HG03066 (cell line): ENCODE data around the gene TNFRSF8.

Source experiments
- ATAC-seq: cut with Tn5 transposase; IDR thresholded peaks from one replicate; pipeline ENCODE4 v1.9.1; 2021; ENCODE audit warnings: low read depth; ENCODE audit not compliant: unreplicated experiment

The TNFRSF8 gene

GRCh38 chr1:12152113-12152891, 89.2 kb downstream of the TNFRSF8 start:
- ATAC-seq, result peak; percentile 66

- no peak for ATAC-seq
These were observed 90.2 kb downstream of the TNFRSF8 start for GRCh38 chr1:12153181-12153785.

- ATAC-seq, result no peak
These were observed 92.2 kb downstream of the TNFRSF8 start for GRCh38 chr1:12155328-12155727.

GRCh38 chr1:12157366-12158231, 94.5 kb downstream of the TNFRSF8 start:
- no peak for ATAC-seq

GRCh38 chr1:12158357-12159092, 95.4 kb downstream of the TNFRSF8 start:
- no peak for ATAC-seq

GRCh38 chr1:12159816-12160215, 96.7 kb downstream of the TNFRSF8 start:
- no peak for ATAC-seq

GRCh38 chr1:12161324-12161661, 98.2 kb downstream of the TNFRSF8 start:
- no peak for ATAC-seq

GRCh38 chr1:12161662-12162458, 98.8 kb downstream of the TNFRSF8 start:
- peak; percentile 60 for ATAC-seq

GRCh38 chr1:12162459-12163137, 99.5 kb downstream of the TNFRSF8 start:
- ATAC-seq, result no peak

- no peak for ATAC-seq
These were observed 100.1 kb downstream of the TNFRSF8 start for GRCh38 chr1:12163210-12163609.

GRCh38 chr1:12164210-12164609, 101.1 kb downstream of the TNFRSF8 start:
- ATAC-seq, result no peak

- no peak for ATAC-seq
These were observed 102.2 kb downstream of the TNFRSF8 start for GRCh38 chr1:12165342-12165741.

- peak; percentile 37 for ATAC-seq
These were observed 103.9 kb downstream of the TNFRSF8 start, which contains the start of gene TNFRSF1B for GRCh38 chr1:12166834-12167492. TSS of gene TNFRSF1B (plus strand) at chr1:12166991. CDS start at chr1:12167092, 101 bp downstream.

GRCh38 chr1:12167493-12168429, 104.7 kb downstream of the TNFRSF8 start:
- no peak for ATAC-seq

GRCh38 chr1:12168451-12169160, 105.5 kb downstream of the TNFRSF8 start:
- ATAC-seq, result no peak

- no peak for ATAC-seq
These were observed 106.5 kb downstream of the TNFRSF8 start for GRCh38 chr1:12169442-12170135.
